Activated CD4-positive, CD25-positive, alpha-beta regulatory T cell treated with anti-CD3 and anti-CD28 coated beads, Interleukin-2, amount 50 U/mL, for 72 hours (primary cell): ENCODE measurements around the gene FAM98B.

Experiments
- DNase-seq: peaks from one replicate; pipeline ENCODE4 v3.0.0; 2021

Gene FAM98B

DNA sequence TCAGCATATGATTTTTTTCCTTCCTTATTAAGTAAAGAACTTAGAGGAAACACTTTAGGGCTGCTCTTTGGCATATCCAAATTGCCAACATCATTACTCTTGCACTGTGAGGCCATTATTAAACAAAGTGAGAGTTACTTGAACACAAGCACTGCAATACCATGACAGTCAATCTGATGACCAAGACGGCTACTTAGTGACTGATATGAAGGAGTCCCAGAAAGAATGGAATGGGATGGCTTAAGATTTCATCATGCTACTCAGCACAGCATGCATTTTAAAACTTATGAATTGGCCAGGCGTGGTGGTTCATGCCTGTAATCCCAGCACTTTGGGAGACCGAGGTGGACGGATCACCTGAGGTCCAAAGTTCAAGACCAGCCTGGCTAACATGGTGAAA lies 55.2 kb downstream of the FAM98B start:
- DNase-seq = no peak

DNA sequence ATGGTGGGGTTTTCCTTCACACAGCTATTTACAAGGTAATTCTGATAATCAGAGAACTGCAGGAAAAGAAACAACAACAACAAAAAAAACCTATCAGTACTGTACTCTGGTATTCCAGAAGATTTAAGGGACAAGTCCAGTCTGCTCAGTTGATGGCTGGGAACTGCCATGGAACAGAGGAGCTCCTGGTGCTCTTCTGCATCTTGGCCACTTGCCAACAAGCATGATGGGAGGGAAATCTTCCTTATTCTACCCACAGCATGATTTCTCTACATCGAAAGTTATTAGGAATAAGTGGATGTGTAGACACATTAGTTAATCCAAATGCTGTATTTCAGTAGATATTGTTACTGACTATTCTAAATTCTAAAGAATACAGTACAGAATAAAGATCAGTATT lies 59.0 kb downstream of the FAM98B start:
- no peak for DNase-seq

GRCh38 chr15:38514601-38515000 lies 60.7 kb downstream of the FAM98B start:
- DNase-seq = no peak

DNA sequence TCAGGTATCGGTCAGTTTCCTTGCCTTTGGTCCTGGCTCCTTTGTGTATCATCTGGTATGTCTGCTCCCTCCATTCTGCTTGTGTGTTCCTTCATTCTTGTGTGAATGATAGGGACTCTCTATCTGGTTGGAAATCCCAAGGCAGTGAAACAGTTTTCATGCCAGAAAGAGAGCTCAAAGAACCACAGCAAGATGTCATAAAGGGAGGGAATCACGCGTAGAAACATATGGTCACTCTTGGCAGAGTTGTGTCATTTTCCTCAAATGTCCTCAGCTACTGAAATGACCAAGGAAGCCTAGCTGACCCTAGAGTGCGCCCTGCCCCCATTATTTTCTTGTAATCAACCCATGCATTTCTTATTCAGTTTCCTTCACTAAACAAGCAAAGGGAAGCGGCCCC lies 62.7 kb downstream of the FAM98B start:
- DNase-seq = no peak

GRCh38 chr15:38517312-38517975 lies 63.5 kb downstream of the FAM98B start:
- no peak for DNase-seq

DNA sequence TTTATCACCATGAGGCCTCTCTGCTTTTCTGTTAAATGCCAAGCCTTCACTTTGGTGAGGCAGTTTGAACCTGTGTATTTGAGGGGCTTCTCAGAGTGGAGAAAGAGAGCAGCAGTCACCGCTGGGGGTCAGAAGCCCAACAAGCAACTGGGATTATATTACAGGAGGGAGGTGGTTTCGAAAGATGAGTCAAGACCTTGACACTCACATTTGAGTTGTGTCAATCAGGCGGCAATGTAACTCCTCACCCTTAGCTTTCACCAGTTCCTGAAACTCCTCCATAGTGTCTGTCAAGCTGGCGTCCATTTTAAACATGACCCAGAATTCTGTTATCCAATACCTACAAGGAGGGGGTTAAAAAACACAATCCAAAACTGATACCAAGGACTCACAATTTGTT lies 64.2 kb downstream of the FAM98B start:
- DNase-seq = no peak

- no peak for DNase-seq
Observed at GRCh38 chr15:38520035-38520434, 66.1 kb downstream of the FAM98B start.

DNA sequence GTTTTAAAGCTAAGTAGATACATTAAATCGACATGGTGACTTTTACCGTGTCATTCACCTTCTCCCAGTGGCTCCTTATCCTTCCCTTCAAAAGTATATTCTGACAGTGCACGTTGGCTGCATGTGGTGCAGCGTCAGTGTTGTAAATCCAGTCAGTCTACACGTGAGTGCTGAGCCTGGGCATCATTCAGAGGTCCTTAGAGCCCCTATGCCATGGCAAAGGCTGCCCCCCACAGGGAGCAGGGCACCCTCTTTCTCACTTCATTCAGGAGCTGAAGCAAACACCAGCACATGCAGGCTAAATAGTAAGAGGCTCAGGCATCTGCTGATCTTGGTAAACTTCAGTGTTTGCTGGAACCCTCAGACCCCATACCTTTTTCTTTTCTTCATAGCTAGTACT lies 67.4 kb downstream of the FAM98B start:
- DNase-seq = no peak

- DNase-seq = no peak
Observed at GRCh38 chr15:38522922-38523321, 69.0 kb downstream of the FAM98B start.

GRCh38 chr15:38524156-38524555 lies 70.2 kb downstream of the FAM98B start:
- no peak for DNase-seq

- DNase-seq = no peak
Observed at GRCh38 chr15:38525489-38525888, 71.6 kb downstream of the FAM98B start.

DNA sequence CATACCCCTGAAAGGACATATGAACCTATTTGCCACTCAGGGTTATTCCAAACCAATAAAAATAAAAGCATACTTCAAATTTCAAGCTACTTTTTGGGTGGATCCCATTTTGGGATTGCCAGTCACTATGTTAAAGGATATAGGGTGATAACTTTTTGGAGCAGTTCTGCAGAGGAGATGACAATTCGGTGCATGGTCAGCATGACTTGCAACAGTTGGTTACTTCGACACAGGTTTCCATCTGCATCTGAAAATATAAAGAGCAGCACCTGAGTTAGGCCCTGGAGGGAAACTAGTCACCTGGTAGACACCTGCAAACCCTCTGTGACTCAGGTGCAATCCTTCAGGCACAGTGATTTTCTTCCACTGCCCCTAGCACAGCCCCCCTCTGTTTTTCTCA lies 72.2 kb downstream of the FAM98B start:
- no peak for DNase-seq

GRCh38 chr15:38528294-38528693 lies 74.4 kb downstream of the FAM98B start:
- no peak for DNase-seq

GRCh38 chr15:38530113-38530512 lies 76.2 kb downstream of the FAM98B start:
- DNase-seq = no peak

DNA sequence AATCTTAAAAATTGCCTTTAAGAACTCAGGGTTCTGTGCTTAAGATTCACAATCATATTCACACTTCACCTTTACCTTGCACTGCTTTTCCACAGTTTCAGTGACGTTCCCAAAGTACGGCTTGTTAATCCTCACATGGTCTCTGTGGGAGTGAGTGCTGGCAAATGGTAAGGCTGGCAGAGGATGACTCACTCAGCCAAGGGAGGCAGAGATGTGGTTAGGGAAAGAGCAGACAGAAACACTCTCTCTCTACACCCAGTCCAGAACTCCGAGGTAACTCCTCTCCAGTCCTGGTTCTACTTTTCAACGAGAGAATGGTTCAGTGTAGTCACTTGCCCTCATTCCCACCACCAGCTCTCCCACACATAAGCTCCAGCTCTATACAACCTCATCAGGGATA lies 77.6 kb downstream of the FAM98B start:
- DNase-seq = no peak

DNA sequence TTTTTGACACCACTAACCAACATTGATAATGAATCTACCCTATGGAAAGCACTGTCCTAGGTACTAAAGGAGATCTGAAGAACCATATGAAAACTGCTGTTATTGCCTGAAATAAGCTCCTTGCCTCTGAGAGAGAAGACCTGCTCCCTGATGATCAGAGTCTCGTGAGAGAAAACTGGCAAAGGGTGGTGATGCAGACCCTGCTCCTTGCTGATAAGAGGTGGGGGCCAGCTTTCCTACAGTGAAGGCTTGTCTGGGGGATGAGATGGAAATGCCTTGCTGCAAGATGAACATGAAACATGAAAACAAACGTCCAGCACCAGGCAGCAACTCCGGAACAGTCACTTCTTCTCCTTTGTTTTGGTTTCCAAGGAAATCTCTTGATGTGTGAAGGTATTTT lies 78.8 kb downstream of the FAM98B start:
- no peak for DNase-seq

DNA sequence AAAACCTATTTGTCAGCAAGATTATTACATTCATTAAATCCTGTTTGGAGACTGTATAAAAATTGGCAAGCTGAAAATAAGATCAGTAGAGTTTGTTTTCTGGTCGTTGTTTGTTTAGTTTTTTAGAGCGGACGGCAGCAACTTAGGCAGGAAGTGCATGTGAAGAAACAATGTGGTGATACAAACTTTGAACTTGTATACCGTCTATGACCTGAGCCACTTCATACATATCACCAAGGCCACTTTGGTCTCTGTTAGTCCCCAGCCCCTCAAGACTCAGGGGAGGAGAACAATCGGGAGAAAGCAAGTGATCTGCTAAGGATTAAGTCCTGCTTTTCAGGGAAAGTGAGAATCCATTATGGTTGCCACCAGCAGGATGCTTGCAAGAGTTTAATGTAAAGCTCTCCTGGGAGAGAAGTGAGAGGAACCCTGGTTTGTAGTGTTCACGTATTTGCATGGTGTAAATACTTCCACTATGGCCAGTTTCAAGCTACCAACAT lies 79.5 kb downstream of the FAM98B start:
- DNase-seq = no peak

DNA sequence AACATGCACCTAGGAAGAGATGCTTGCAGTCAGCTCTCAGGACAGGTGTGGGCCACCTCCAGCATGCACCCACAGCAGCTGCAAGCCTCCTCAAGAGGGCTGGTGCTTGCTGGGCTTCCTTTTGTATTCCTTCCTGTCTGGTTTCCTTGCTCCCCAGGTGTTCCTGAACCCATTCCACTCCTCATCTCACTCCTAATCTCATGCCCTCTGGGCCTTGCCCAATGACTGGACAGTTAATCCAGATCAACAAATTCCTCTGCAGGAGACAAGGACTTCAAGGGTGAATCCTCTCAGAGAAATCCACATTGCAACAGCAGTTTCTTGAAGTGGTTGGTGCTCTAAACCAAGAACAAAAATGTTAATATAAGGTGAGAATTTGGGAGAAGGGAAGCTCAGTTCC lies 80.0 kb downstream of the FAM98B start:
- no peak for DNase-seq

DNA sequence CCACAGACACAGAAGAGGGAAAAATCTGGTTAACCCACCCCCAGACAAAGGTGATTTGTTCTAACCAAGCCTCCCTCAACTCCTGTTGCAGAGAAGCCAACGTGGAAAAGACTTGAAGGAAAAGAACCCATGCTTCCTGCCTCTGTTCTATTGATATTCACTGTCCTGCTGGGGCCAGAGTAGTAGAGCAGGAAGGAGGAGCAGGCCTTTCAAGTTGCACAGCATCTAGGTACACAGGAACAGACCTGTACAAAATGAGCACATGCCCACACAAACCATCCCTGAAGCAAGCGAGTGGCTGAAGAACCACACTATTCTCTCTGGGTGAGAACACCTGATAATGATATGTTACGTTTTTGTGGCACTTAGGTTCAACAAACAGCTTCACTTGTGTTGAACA lies 80.8 kb downstream of the FAM98B start:
- DNase-seq = no peak

- no peak for DNase-seq
Observed at GRCh38 chr15:38535491-38536200, 81.7 kb downstream of the FAM98B start.

GRCh38 chr15:38536201-38536676 lies 82.3 kb downstream of the FAM98B start:
- DNase-seq = no peak
